HG02870 (cell line): ENCODE measurements around the gene USH1C.

Source experiments
- ATAC-seq: cut with Tn5 transposase; IDR thresholded peaks from one replicate; pipeline ENCODE4 v1.9.1; 2021; ENCODE audit warnings: mild to moderate bottlenecking, moderate library complexity; ENCODE audit not compliant: unreplicated experiment

The USH1C gene

GRCh38 chr11:17477361-17477760, 66.9 kb downstream of the USH1C start:
- no peak for ATAC-seq

GRCh38 chr11:17477084-17477333, 67.2 kb downstream of the USH1C start:
- ATAC-seq = no peak

- no peak for ATAC-seq
These were observed 67.7 kb downstream of the USH1C start, which contains the start of gene ABCC8 for GRCh38 chr11:17476317-17477083. ABCC8 (minus strand) TSS chr11:17476845; CDS start chr11:17476776, 69 bp downstream.

GRCh38 chr11:17475666-17476316, 68.4 kb downstream of the USH1C start:
- no peak for ATAC-seq

- no peak for ATAC-seq
These were observed 71.0 kb downstream of the USH1C start for GRCh38 chr11:17473071-17473744.

GRCh38 chr11:17472467-17472866, 71.7 kb downstream of the USH1C start:
- no peak for ATAC-seq

- ATAC-seq = no peak
These were observed 72.7 kb downstream of the USH1C start for GRCh38 chr11:17471501-17471900.

- no peak for ATAC-seq
These were observed 74.2 kb downstream of the USH1C start for GRCh38 chr11:17469998-17470397.

GRCh38 chr11:17468122-17468521, 76.1 kb downstream of the USH1C start:
- ATAC-seq = no peak

- ATAC-seq = no peak
These were observed 80.6 kb downstream of the USH1C start for GRCh38 chr11:17463546-17464174.

- no peak for ATAC-seq
These were observed 81.3 kb downstream of the USH1C start for GRCh38 chr11:17462940-17463339.

GRCh38 chr11:17460406-17460805, 83.8 kb downstream of the USH1C start:
- ATAC-seq = no peak

- ATAC-seq = no peak
These were observed 84.8 kb downstream of the USH1C start for GRCh38 chr11:17459236-17459896.

- no peak for ATAC-seq
These were observed 85.9 kb downstream of the USH1C start for GRCh38 chr11:17458268-17458667.

- ATAC-seq = no peak
These were observed 86.6 kb downstream of the USH1C start for GRCh38 chr11:17457396-17458173.

- no peak for ATAC-seq
These were observed 91.5 kb downstream of the USH1C start for GRCh38 chr11:17452668-17453067.

GRCh38 chr11:17449158-17449557, 95.1 kb downstream of the USH1C start:
- ATAC-seq = no peak

- ATAC-seq = no peak
These were observed 97.7 kb downstream of the USH1C start for GRCh38 chr11:17446482-17446881.

- ATAC-seq = no peak
These were observed 98.9 kb downstream of the USH1C start for GRCh38 chr11:17445240-17445795.
